ENCODE data around the gene HS2ST1.

Gene HS2ST1

DNA sequence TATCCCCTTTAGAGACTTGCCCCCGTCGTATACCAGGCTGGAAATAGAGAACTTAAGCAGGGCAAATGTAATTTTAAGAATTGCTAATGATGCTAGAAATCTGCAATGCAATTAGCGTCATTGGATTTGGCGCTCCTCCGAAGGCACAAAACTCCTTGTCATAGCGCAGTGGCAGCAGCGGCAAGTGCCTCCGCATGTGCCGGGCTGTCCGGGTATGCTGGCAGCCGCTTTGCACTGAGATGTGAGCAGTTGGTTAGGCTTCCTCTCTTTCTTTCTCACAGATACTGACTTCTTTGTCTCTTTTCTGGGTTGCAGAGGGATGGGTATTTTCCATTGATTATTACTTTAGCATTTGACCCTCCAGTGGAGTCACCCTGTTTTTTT is 220.9 kb downstream of the HS2ST1 start:
- TF ChIP-seq, protein P1, sequence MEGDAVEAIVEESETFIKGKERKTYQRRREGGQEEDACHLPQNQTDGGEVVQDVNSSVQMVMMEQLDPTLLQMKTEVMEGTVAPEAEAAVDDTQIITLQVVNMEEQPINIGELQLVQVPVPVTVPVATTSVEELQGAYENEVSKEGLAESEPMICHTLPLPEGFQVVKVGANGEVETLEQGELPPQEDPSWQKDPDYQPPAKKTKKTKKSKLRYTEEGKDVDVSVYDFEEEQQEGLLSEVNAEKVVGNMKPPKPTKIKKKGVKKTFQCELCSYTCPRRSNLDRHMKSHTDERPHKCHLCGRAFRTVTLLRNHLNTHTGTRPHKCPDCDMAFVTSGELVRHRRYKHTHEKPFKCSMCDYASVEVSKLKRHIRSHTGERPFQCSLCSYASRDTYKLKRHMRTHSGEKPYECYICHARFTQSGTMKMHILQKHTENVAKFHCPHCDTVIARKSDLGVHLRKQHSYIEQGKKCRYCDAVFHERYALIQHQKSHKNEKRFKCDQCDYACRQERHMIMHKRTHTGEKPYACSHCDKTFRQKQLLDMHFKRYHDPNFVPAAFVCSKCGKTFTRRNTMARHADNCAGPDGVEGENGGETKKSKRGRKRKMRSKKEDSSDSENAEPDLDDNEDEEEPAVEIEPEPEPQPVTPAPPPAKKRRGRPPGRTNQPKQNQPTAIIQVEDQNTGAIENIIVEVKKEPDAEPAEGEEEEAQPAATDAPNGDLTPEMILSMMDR (IDR thresholded peaks at IDR 0.05; ENCODE audit: insufficient read depth, low read depth, low read length, missing control alignments) = no peak
- DNase-seq (ENCODE audit: low read depth) = no peak

DNA sequence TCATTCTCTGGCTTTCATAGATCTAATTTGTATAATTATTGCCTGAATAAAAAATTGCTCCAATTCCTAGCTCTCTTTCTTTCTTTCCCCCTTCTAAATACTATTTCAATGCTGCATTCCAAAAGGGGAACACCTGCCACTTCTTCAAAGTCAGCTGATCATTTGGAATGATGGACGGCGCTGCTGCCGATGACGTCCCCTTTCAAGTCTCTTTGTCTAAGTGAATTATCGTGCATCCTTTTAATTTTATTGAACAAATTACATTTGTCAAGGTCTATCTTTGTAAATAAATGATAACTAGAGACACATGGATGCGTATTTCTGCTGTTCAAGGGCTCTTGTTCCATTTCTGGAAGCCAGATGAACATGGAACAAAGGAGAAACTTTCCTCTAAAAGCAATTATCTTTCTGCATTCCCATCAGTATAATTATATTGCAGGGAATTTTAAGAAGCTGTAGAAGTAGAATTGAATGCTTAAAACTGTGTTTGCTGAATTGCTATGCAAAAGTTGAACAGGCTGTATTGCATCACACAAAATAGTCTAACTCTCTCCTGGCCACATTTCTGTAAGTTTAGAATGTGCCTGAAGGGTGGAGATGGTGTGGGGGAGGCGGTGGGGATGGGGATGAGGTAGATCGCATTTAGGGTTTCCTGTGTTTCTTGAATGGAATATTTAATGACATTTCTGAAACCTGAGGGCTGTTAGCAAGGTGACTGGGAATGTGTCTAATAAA is 222.3 kb downstream of the HS2ST1 start:
- DNase-seq (ENCODE audit: low read depth) = no peak
- H3K4me3 ChIP-seq (ENCODE audit: low read length) = no peak overlapping the region
- TF ChIP-seq, protein P1 (IDR thresholded peaks at IDR 0.05; ENCODE audit: insufficient read depth, low read depth, low read length, missing control alignments) = no peak

More for the DNA sequence above, 220.9 kb downstream of the HS2ST1 start:
- H3K4me3 ChIP-seq (ENCODE audit: low read length) = no peak overlapping the region

DNA sequence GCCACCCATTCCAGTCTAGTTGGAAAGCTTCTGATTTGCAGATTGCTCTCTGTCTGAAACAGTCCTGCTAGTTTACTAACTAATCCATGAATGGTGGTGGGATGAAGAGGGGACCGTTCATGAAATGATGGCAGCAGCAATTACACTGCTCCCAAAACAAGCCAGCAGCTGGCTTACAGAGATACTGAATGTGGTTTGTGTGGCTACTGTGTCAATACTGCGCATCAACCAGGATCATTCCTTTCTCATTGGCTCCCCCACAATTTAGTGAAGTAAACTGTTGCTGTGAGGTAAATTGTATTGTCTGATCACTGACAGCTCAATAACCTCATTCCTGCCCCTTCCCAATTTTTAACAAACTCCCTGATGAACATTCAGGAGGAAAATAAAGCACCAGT is 222.9 kb downstream of the HS2ST1 start:
- DNase-seq (ENCODE audit: low read depth) = no peak
- TF ChIP-seq, protein P1 (IDR thresholded peaks at IDR 0.05; ENCODE audit: insufficient read depth, low read depth, low read length, missing control alignments) = no peak
- no peak overlapping the region for H3K4me3 ChIP-seq (ENCODE audit: low read length)

DNA sequence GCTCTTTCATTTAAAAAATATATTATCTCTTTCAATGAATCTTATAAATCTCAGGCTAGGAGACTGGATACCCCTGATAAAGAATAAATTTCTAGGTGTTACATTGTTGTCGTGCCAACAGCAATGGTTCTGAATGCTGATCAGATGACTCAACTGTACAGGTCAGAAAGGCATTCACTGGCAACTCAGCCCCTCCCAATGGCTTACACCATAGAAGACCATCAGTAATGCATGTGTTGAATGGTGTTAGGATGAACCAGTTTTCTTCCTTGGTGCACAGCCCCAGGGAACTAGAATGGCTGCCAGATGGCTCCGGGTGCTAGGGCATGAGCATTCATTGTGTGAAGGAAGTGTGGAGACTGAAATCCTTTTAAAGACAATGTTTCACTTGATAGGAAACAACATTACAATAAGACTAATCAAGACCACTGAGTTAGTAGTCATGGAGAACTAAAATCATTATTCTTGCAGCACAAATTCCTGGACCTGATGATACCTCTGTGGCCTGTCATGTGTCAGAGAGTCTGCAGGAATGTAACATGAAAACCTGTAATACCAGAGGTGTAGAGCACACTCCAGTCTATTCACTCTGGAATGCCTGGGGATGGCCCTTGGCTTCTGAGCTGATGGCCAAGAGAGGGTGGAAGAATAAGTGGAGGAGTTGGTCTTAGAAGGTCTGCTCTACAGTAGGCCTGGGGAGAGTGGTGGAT is 226.6 kb downstream of the HS2ST1 start:
- TF ChIP-seq, protein P1 (IDR thresholded peaks at IDR 0.05; ENCODE audit: insufficient read depth, low read depth, low read length, missing control alignments) = no peak
- DNase-seq (ENCODE audit: low read depth) = peak; percentile 84
- H3K4me3 ChIP-seq (ENCODE audit: low read length) = no peak overlapping the region

DNA sequence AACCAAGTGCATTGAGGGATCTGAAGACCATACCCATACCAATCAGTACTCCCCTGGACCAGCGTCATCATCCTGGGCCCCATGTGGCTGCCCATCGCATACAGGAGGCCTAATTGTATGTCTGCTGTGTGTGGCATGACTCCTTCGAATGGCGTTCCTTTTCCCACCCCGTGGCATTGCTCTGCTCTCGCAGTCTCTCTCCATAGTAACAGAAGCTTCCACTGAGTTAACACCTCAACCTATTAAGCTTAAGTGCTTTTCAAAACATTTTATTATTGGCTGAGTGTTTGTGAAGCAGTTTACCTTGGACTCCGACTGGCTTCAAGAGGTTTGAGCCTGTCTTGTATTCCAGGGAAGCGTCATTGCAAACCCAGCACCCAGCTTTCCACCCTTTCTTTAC is 227.1 kb downstream of the HS2ST1 start:
- no peak for DNase-seq (ENCODE audit: low read depth)
- TF ChIP-seq, protein P1 (IDR thresholded peaks at IDR 0.05; ENCODE audit: insufficient read depth, low read depth, low read length, missing control alignments) = no peak
- no peak overlapping the region for H3K4me3 ChIP-seq (ENCODE audit: low read length)

DNA sequence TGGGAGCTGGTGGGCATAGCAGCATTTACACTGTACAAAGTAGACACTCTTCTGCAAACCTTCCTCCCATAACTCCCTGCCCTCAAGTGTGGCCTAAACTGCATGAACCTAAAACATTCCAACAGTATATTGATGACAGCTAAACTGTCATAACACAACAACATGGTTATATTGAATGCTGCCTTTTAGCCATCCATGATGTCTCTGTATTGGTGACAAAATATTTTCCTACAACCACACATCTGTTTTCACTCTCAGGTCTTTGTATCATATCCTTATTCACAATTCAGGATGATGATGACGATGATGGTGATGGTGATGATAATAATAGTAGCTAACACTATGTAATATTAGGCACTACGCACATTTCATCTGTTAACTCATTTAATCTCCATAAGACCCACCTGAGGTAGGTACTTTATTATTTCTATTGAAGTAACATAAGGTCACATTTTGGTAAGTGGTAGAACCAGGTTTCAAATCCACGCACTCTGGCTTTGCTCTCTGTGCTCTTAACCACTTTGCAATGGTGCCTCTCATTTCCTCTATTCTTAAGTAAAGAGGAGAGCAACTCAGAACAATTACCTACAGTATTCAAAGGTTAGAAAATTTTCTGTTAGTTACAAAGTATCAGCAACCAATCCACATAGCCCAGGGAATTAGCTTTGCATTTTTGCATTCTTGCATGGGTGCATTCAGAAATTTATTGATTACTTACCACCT is 229.1 kb downstream of the HS2ST1 start:
- DNase-seq (ENCODE audit: low read depth) = no peak
- H3K4me3 ChIP-seq (ENCODE audit: low read length) = no peak overlapping the region
- TF ChIP-seq, protein P1 (IDR thresholded peaks at IDR 0.05; ENCODE audit: insufficient read depth, low read depth, low read length, missing control alignments) = no peak
